Measurements from ENCODE around the gene WNT2. TPM values are rescaled to one million over a fixed set of nuclear protein-coding genes. Genes with fewer than 3 reads are reported as not detected.

WNT2 gene
- 0.05 TPM in 1 of 5 replicates, not detected in the others for total RNA-seq (2022; extraction: Qiagen RNA extraction; ENCODE audit: low read depth)

GRCh38 chr7:117322741-117323304, at the start of gene WNT2:
Gene WNT2 (minus strand): TSS chr7:117323058. CDS start chr7:117322989, 69 bp downstream.

Other genes starting within 250 kb of the WNT2 start
- not detected in 5 replicates for gene ASZ1, start 104.4 kb upstream of the WNT2 start, total RNA-seq (2022; extraction: Qiagen RNA extraction; ENCODE audit: low read depth)
- gene CFTR, start 157.0 kb upstream of the WNT2 start, total RNA-seq (2022; extraction: Qiagen RNA extraction; ENCODE audit: low read depth), result 0.06 to 0.13 TPM in 2 of 5 replicates, not detected in the others

Data from A549 treated with CpdA at 1 μM for 4 hours (cell line).